DMS 273 treated with DMSO at 0.1 percent for 48 hours (cell line): ENCODE measurements around the gene PLCB4.

Source experiments
- DNase-seq: peaks from one replicate; lab custom pipeline; 2025; lab: John Stamatoyannopoulos, UW

The PLCB4 gene

DNA sequence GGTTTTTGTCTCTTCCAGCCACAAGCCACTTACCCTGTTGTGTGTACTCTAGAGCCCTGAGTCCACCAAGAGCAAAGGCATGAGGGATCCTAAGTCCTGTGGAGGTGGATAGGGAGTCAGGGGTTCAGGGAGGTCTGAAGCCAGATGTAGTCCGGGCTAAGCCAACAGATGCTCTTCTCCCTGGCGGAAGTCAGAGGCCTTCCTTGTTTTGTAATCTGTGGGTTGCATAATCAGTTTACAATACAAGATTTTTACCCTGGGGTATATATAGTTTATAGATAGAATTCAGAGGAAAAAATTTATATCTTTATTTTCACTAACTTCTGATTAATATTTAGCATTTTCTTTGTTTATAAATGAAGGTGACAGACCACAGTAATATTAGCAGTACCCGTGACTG, 454.7 kb downstream of the PLCB4 start:
- DNase-seq = no peak
